ENCODE results near the gene PTPN14. TPM values are rescaled to one million over a fixed set of nuclear protein-coding genes. Genes with fewer than 3 reads are reported as not detected.

PTPN14 gene
- total RNA-seq, 1 experiment from 2014 or later, result 37.5 TPM

GRCh38 chr1:214440219-214440965, 111.0 kb downstream of the PTPN14 start:
- ChIA-PET POLR2A (interaction anchor here (1.5 kb wide), 1 partner anchor 15 kb away, joined by 3 read pairs; no protein-coding TSS in a partner anchor), CTCF (no interaction called here), RAD21 (ENCODE audit: low non-redundant PET in 1 of 2, low total read pairs in 2 of 2, uncharacterized antibody in 2 of 2, unreplicated experiment in 2 of 2) (no interaction called here)
- H3K9me2 ChIP-seq (ENCODE audit: insufficient read depth), result no peaks in the 10 kb centered on the region
- H3K27me3 ChIP-seq (ENCODE audit: insufficient read depth, low read length), result no peaks in the 10 kb centered on the region
- ATAC-seq (peak; percentile 9; the same call in 1 of the 2 replicates), DNase-seq (ENCODE audit: low read depth, low spot score) (no peak)
- no peak overlapping the region for H2AFZ ChIP-seq (ENCODE audit: low read depth, low read length, poor library complexity, severe bottlenecking)
- peaks cover 50% of the 10 kb centered on the region in 2 experiments for H3K4me1 ChIP-seq (ENCODE audit: control insufficient read depth in 1 of 2, insufficient read depth in 2 of 2, low read length in 2 of 2)
- no peaks in the 10 kb centered on the region for H3K9me3 ChIP-seq (ENCODE audit: control insufficient read depth in 1 of 2, insufficient read depth in 1 of 2, low read depth in 1 of 2, low read length in 2 of 2)
- peak overlapping the region; percentile 51 for H3K9ac ChIP-seq (ENCODE audit: low read length)
- H3K4me3 ChIP-seq (replicated peaks in 1 of 2; ENCODE audit: low read depth in 1 of 2, low read length in 2 of 2), result no peak overlapping the region
- intact Hi-C loops (cut with micrococcal nuclease), result no loop called here
- no peaks in the 10 kb centered on the region for H3K79me2 ChIP-seq (ENCODE audit: insufficient read depth, low read length)
- no peaks in the 10 kb centered on the region for H3K36me3 ChIP-seq (ENCODE audit: control insufficient read depth in 1 of 2, insufficient read depth in 2 of 2, low read length in 2 of 2)
- BruUV-seq (replicated peaks), result no TSS peak
- H3K27ac ChIP-seq (ENCODE audit: low read depth, low read length), result peak overlapping the region; percentile 66
- peak overlapping the region; percentile 74 for H3K4me2 ChIP-seq (ENCODE audit: low read length)
- TF ChIP-seq CEBPB (IDR thresholded peaks at IDR 0.05; ENCODE audit: low read depth), result no peak
- TF ChIP-seq TCF7L2 (IDR thresholded peaks at IDR 0.05; ENCODE audit: borderline replicate concordance, extremely low read depth, insufficient read depth, insufficient read length), result no peak
- TF ChIP-seq FOSL1 (IDR thresholded peaks at IDR 0.05; ENCODE audit: low read depth), result no peak
- TF ChIP-seq, protein P1, sequence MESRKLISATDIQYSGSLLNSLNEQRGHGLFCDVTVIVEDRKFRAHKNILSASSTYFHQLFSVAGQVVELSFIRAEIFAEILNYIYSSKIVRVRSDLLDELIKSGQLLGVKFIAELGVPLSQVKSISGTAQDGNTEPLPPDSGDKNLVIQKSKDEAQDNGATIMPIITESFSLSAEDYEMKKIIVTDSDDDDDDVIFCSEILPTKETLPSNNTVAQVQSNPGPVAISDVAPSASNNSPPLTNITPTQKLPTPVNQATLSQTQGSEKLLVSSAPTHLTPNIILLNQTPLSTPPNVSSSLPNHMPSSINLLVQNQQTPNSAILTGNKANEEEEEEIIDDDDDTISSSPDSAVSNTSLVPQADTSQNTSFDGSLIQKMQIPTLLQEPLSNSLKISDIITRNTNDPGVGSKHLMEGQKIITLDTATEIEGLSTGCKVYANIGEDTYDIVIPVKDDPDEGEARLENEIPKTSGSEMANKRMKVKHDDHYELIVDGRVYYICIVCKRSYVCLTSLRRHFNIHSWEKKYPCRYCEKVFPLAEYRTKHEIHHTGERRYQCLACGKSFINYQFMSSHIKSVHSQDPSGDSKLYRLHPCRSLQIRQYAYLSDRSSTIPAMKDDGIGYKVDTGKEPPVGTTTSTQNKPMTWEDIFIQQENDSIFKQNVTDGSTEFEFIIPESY (IDR thresholded peaks at IDR 0.05; ENCODE audit: extremely low read depth, insufficient replicate concordance, low read length), result no peak
- no peak for TF ChIP-seq JUND (IDR thresholded peaks at IDR 0.05)
- no peak for TF ChIP-seq SP1 (IDR thresholded peaks at IDR 0.05; ENCODE audit: low read depth)
- TF ChIP-seq POLR2AphosphoS5 (IDR thresholded peaks at IDR 0.05; ENCODE audit: low read depth, low read length), result no peak
- TF ChIP-seq RAD21 (IDR thresholded peaks at IDR 0.05; ENCODE audit: low read depth), result no peak
- TF ChIP-seq ZNF274 (IDR thresholded peaks at IDR 0.05; ENCODE audit: low read depth, low read length), result no peak
- no peak for TF ChIP-seq SRF (IDR thresholded peaks at IDR 0.05; ENCODE audit: low read depth)
- TF ChIP-seq, protein P2, sequence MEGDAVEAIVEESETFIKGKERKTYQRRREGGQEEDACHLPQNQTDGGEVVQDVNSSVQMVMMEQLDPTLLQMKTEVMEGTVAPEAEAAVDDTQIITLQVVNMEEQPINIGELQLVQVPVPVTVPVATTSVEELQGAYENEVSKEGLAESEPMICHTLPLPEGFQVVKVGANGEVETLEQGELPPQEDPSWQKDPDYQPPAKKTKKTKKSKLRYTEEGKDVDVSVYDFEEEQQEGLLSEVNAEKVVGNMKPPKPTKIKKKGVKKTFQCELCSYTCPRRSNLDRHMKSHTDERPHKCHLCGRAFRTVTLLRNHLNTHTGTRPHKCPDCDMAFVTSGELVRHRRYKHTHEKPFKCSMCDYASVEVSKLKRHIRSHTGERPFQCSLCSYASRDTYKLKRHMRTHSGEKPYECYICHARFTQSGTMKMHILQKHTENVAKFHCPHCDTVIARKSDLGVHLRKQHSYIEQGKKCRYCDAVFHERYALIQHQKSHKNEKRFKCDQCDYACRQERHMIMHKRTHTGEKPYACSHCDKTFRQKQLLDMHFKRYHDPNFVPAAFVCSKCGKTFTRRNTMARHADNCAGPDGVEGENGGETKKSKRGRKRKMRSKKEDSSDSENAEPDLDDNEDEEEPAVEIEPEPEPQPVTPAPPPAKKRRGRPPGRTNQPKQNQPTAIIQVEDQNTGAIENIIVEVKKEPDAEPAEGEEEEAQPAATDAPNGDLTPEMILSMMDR (IDR thresholded peaks at IDR 0.05 in 2 of 3, conservative IDR thresholded peaks at IDR 0.05 in 1 of 3; ENCODE audit: borderline replicate concordance in 1 of 3, insufficient read depth in 1 of 3, low read depth in 2 of 3, low read length in 2 of 3), result no peak
- TF ChIP-seq ELF1 (IDR thresholded peaks at IDR 0.05; ENCODE audit: borderline replicate concordance, low read depth), result no peak
- no peak for TF ChIP-seq EGR1 (IDR thresholded peaks at IDR 0.05; ENCODE audit: low read depth)
- no peak for TF ChIP-seq MAX (IDR thresholded peaks at IDR 0.05)
- TF ChIP-seq YY1 (IDR thresholded peaks at IDR 0.05; ENCODE audit: extremely low read depth, insufficient replicate concordance, low read depth, low read length), result no peak
- no peak for TF ChIP-seq ZFX (IDR thresholded peaks at IDR 0.05)
- no peak for TF ChIP-seq POLR2A (IDR thresholded peaks at IDR 0.05; ENCODE audit: borderline replicate concordance, extremely low read depth, insufficient read depth, insufficient read length)
- no peak for TF ChIP-seq EZH2 (IDR thresholded peaks at IDR 0.05)
- H4K20me1 ChIP-seq (ENCODE audit: insufficient read depth), result no peaks in the 10 kb centered on the region
